ENCODE measurements around the gene GPR160. TPM values are rescaled to one million over a fixed set of nuclear protein-coding genes. Genes with fewer than 3 reads are reported as not detected.

The GPR160 gene
- total RNA-seq, 1 experiment from 2014 or later: 16.1 TPM

DNA sequence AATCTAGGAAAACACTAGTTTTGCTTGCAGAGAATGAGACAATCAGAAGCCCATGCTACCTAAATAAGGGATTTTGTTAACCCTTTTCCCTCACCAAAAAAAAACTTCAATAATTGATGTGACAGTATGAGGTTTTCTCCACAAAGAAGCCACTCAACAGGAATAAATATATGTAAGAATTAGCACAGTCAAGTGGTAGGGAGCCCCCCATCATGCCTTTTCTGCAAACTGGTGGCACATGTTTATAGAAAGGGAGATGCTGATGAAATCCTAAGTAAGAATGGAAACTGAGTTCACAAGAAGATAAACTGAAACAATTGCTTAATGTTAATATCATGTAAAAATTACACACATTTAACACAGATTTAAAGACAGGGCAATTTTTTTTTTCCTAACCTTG is 92.7 kb downstream of the GPR160 start:
- Histone ChIP-seq H3K9me3 (no peaks in the 10 kb centered on the region), H3K4me1 (no peaks in the 10 kb centered on the region), H3K27me3 (replicated peaks; ENCODE audit: control insufficient read depth, insufficient read depth, low read length) (no peaks in the 10 kb centered on the region), H3K4me3 (ENCODE audit: low read depth, low read length) (no peak overlapping the region), H3K36me3 (ENCODE audit: control insufficient read depth, insufficient read depth, low read length) (peaks cover 5% of the 10 kb centered on the region; the same call in 1 of the 2 replicates)
- Mint-ChIP-seq H3K4me3 (ENCODE audit: unreplicated experiment) (no peak overlapping the region), H3K4me1 (ENCODE audit: low read depth, unreplicated experiment) (peaks cover 5% of the 10 kb centered on the region), H3K9me3 (ENCODE audit: unreplicated experiment) (no peaks in the 10 kb centered on the region), H3K27ac (ENCODE audit: unreplicated experiment) (no peak overlapping the region), H3K36me3 (ENCODE audit: insufficient read depth, unreplicated experiment) (peaks cover 31% of the 10 kb centered on the region), H3K27me3 (ENCODE audit: insufficient read depth, unreplicated experiment) (no peaks in the 10 kb centered on the region)
- DNase-seq: no peak
- ChIA-PET POLR2A (no interaction called here), CTCF (no interaction called here)
- intact Hi-C loops (cut with micrococcal nuclease; ENCODE audit: unreplicated experiment): no loop called here
- BruUV-seq (replicated peaks): no TSS peak
- TF ChIP-seq CTCF (IDR thresholded peaks at IDR 0.05; ENCODE audit: insufficient read depth in 1 of 2, low read depth in 1 of 2, low read length in 1 of 2, severe bottlenecking in 1 of 2, unreplicated experiment in 1 of 2): no peak

- H3K4me3 ChIP-seq (ENCODE audit: low read depth, low read length): no peak overlapping the region
- DNase-seq: no peak
- no peak for TF ChIP-seq CTCF (IDR thresholded peaks at IDR 0.05; ENCODE audit: insufficient read depth in 1 of 2, low read depth in 1 of 2, low read length in 1 of 2, severe bottlenecking in 1 of 2, unreplicated experiment in 1 of 2)
- Mint-ChIP-seq H3K9me3 (ENCODE audit: unreplicated experiment) (no peaks in the 10 kb centered on the region), H3K27me3 (ENCODE audit: insufficient read depth, unreplicated experiment) (no peaks in the 10 kb centered on the region), H3K36me3 (ENCODE audit: insufficient read depth, unreplicated experiment) (peaks cover 40% of the 10 kb centered on the region), H3K4me3 (ENCODE audit: unreplicated experiment) (no peak overlapping the region), H3K4me1 (ENCODE audit: low read depth, unreplicated experiment) (peaks cover 10% of the 10 kb centered on the region), H3K27ac (ENCODE audit: unreplicated experiment) (no peak overlapping the region)
- ChIA-PET POLR2A (no interaction called here), CTCF (no interaction called here)
- H3K9me3 ChIP-seq: no peaks in the 10 kb centered on the region
- intact Hi-C loops (cut with micrococcal nuclease; ENCODE audit: unreplicated experiment): no loop called here
- BruUV-seq (replicated peaks): no TSS peak
- H3K4me1 ChIP-seq: peaks cover 8% of the 10 kb centered on the region; the same call in 1 of the 2 replicates
- peaks cover 5% of the 10 kb centered on the region; the same call in 1 of the 2 replicates for H3K36me3 ChIP-seq (ENCODE audit: control insufficient read depth, insufficient read depth, low read length)
- H3K27me3 ChIP-seq (replicated peaks; ENCODE audit: control insufficient read depth, insufficient read depth, low read length): no peaks in the 10 kb centered on the region
These were observed 94.5 kb downstream of the GPR160 start for GRCh38 chr3:170132335-170132734.

Other genes with a start within 250 kb of the GPR160 start
- gene LRRIQ4, start 225.1 kb upstream of the GPR160 start, total RNA-seq (2022): not detected in 2 replicates
- gene LRRC34, start 225.1 kb upstream of the GPR160 start, total RNA-seq (2022): not detected in 2 replicates
- gene LRRC31, start 168.1 kb upstream of the GPR160 start, total RNA-seq (2022): 0.64 and 0.70 TPM in 2 replicates
- not detected in 2 replicates for gene SAMD7, start 126.4 kb upstream of the GPR160 start, total RNA-seq (2022)
- 60.3 and 74.7 TPM in 2 replicates for gene SEC62, start 71.2 kb upstream of the GPR160 start, total RNA-seq (2022)
- gene PHC3, start 143.7 kb downstream of the GPR160 start, total RNA-seq (2022): 29.8 and 37.7 TPM in 2 replicates
- 44.2 and 45.8 TPM in 2 replicates for gene PRKCI, start 184.4 kb downstream of the GPR160 start, total RNA-seq (2022)

Data from Caco-2 (cell line).